Stimulated activated CD4-positive, alpha-beta T cell treated with anti-CD3 and anti-CD28 coated beads, Interleukin-2, amount 100 ng/mL, for 4 hours (primary cell): ENCODE results near the gene TPP1.
A peak's percentile ranks its signal among the peaks of the same experiment; 100 is the strongest.

Source experiments
- DNase-seq: peaks from one replicate; pipeline ENCODE4 v3.0.0-alpha.2; 2020; ENCODE audit warnings: low read depth

TPP1 gene

GRCh38 chr11:6619004-6619745 lies at the start of gene TPP1:
TSS of gene TPP1 (minus strand) at chr11:6619422. CDS start at chr11:6619400, 22 bp downstream.
- DNase-seq, result peak; percentile 85

DNA sequence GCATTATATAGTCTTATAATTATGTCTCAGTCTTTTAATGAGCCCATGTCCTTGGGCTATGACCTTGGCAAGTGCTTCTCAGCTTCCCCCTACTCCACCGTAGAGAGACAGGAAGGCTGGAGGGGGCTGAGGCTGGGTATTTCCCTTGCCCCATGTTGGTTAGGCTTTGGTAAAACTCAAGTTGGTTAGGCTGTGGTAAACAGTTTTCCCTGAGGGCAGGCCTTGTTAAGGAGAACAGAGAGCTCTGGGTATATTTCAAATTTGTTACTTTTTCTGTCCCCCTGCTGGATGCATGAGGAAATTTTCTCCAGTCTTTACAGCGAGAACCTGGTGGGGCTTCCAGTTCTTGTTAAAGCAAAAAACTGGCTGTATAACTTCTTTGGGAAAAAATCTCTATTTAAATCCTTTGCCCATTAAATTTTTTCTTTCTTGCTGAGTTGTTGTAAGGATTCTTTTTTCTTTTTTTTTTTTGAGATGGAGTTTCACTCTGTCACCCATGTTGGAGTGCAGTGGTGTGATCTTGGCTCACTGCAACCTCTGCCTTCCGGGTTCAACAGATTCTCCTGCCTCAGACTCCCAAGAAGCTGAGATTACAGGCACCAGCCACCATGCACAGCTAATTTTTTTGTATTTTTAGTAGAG lies 48.6 kb upstream of the TPP1 start:
- peak; percentile 16 for DNase-seq

DNA sequence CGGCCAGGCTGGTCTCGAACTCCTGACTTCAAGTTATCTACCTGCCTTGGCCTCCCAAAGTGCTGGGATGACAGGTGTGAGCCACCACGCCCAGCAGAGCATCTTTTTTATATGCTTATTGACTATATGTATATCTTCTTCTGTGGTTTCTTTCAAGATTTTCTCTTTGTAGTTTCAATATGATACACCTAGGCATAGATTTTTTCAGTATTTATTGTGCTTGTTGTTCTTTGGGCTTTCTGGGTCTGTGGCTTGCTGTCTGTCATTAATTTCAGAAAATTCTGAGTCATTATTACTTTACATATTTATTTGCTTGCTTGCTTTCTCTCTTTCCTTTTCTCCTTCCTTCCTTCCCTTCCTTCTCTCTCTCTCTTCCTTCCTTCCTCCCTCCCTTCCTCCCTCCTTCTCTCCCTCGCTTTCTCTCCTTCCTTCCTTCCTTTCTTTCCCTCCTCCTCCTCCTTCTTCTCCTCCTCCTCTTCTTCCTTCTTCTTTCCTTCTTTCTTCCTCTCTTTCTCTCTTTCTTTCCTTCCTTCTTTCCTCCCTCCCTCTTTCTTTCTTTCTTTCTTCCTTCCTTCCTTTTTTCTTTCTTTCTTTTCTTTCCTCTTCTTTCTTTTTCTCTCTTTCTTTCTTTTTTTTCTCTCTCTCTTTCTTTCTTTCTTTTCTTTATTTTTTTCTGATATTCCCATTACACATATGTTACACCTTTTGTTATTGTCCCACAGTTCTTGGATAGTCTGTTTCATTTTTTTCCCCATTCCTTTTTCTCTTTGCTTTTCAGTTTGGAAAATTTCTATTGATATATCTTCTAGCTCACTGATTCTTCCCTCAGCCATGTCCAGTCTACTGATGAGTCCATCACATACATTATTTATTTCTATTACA lies 47.3 kb upstream of the TPP1 start:
- DNase-seq, result no peak

- no peak for DNase-seq
Measured at GRCh38 chr11:6664551-6664950, 45.3 kb upstream of the TPP1 start.

GRCh38 chr11:6663794-6664469 lies 44.7 kb upstream of the TPP1 start:
- no peak for DNase-seq

GRCh38 chr11:6660712-6661111 lies 41.5 kb upstream of the TPP1 start:
- DNase-seq, result no peak

GRCh38 chr11:6658647-6659046 lies 39.4 kb upstream of the TPP1 start:
- DNase-seq, result no peak

GRCh38 chr11:6657346-6657745 lies 38.1 kb upstream of the TPP1 start:
- no peak for DNase-seq

DNA sequence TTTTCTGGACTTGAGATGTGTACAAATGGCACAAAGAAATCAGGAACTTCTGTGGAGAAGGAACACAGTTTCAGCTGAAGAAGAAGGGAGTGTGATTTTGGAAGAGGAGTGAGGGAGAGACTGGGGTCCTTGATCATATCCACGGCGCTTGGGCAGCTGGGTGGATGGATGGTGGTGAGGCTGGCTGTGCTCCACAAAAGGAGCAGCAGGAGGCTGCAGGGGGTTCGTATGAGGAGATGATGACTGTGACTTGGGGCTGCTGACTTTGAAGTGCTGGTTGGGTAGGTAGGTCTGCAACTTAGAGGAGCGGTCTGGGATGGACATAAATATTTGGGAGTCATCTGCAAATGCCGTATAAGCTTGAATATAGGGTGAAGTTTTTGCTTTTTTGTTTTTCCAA lies 37.7 kb upstream of the TPP1 start:
- no peak for DNase-seq

GRCh38 chr11:6656584-6656915 lies 37.3 kb upstream of the TPP1 start:
- DNase-seq, result no peak

DNA sequence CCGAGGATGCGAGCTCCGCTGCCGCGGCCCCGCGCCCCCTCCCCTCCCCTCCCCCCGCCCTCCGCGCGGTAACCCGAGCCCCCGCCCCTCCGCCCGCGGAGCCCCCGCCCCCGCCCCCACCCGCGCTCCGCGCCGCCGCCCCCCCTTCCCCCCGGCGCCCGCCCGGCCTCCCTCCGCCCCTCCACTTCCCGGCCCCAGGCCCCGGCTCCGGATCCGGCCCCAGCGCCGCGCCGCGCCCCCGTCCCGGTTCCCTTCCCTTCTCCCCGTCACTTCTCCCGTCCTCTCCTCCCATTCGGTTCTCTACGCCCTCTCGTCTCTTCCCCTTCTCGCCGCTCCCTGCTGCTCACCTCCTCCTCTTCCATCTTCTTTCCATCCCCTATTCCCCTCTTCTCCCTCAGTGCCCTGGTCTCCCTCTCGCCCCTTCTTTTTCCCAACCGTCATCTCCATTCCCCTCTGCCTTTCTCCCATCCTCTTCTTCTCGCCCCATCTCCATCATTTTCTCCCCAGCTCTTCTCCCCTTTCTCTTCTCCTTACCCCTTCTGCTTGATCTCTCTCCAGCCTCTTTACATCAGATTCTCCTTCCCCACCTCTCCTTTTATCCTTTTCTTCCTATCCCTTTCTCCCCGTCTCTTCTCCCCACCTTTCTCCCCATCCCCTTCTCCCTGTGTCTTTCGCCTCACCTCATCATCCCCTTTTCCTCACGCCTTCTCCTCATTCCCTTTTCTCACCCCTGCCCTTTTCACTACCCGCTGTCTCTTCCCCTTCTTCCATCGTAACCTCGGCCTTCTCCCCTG lies 36.8 kb upstream of the TPP1 start, which contains the start of gene DCHS1:
TSS of gene DCHS1 (minus strand) at position 20 of the 794 bp plus-strand sequence. CDS start 14,196 bp downstream, outside the sequence.
- peak; percentile 14 for DNase-seq

DNA sequence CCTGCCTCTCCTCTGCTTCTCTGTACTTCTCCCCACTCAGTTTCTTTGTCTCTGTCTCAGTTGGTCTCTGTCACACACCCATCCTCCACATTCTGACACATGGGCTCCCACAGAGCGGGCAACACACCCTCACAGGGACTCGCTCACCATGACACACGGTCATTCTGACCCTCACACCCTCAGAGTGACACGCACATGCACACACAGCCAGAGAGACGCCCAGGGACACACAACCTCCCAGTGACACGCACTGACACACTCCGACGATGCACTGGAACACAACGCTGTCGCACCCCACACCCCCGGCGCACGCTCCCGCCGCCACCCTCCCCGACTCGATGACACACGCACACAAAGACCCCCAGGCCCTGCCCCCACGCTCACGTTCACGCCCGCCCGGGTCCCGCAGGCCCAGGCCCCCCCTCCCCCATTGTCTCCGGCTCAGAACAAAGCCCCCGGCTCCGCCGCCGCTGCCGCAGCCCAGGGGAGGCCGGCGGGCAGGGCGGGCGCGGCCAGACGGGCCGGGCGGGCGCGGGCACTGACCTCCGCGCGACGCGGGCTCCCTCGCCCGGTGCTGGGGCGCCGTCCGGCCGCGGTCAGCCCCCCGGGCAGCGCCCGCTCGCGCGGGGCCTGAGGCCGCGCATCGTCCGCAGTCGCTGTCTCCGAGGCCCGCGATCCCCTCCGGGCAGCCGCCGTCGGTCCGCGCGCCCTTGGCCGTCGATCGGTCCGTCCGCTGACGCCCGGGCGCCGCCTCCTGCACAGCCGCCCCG lies 36.0 kb upstream of the TPP1 start:
- DNase-seq, result peak; percentile 29

GRCh38 chr11:6654281-6655019 lies 35.2 kb upstream of the TPP1 start:
- no peak for DNase-seq

- DNase-seq, result no peak
Measured at GRCh38 chr11:6653656-6654055, 34.4 kb upstream of the TPP1 start.

GRCh38 chr11:6653097-6653496 lies 33.9 kb upstream of the TPP1 start:
- DNase-seq, result no peak

- no peak for DNase-seq
Measured at GRCh38 chr11:6652182-6652581, 33.0 kb upstream of the TPP1 start.

DNA sequence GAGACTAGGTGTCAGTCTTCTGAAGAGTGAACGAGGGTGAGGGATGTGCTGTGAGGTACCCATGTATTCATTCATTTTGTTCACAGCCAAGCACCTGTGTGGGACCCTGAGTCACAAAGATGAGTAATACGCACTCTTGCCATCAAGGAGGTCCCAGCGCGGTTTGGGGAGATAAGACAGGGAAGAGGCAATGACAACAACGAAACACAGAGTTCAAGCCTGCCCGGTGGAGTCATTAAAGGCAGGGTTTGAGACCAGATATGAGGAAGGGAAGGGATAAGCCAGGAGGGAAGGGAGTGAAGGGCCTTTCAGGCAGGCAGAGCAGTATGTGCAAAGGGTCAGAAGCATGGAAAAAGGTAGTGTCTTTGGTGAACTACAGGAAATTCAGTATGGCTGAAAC lies 31.8 kb upstream of the TPP1 start:
- DNase-seq, result peak; percentile 31

DNA sequence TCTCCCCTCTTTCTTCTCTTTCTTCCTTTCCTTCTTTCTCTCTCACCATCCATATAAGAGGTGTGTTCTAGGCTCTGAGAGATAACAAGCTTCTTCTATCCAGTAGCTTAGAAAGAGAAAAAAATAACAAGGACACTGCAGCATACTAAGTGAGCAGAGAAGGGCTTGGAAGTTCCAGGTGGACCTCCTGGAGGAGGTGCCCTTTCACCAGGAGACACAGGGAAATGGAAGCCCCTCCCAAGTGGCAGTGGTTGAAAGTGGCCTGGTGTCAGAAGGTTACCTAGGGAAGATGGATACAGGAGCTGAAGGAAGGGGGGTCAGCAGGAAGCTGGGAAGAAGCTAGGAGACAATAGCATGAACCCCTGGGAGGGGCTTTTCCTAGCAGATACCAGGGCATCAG lies 30.9 kb upstream of the TPP1 start:
- DNase-seq, result no peak

GRCh38 chr11:6648501-6648900 lies 29.3 kb upstream of the TPP1 start:
- no peak for DNase-seq

- no peak for DNase-seq
Measured at GRCh38 chr11:6647836-6648235, 28.6 kb upstream of the TPP1 start.
